WERI-Rb-1 (cell line): ENCODE measurements around the gene TENM4.

Experiments
- DNase-seq: peaks from one replicate; pipeline ENCODE4 v3.0.0-alpha.2; 2020
- H3K27ac ChIP-seq: fragments of 250-450 bp; sonication (Bioruptor Pico); 2 replicates; pipeline ENCODE4 v1.5.1; 2020; ENCODE audit warnings: mild to moderate bottlenecking, moderate library complexity
- H3K27me3 ChIP-seq: fragments of 250-450 bp; sonication (Bioruptor Pico); 2 replicates; pipeline ENCODE4 v1.5.1; 2021; ENCODE audit warnings: mild to moderate bottlenecking, low read depth, moderate library complexity; ENCODE audit not compliant: insufficient read depth, severe bottlenecking
- H3K36me3 ChIP-seq: fragments of 250-450 bp; sonication (Bioruptor Pico); 2 replicates; pipeline ENCODE4 v1.5.1; 2020; ENCODE audit warnings: mild to moderate bottlenecking, moderate library complexity
- H3K4me3 ChIP-seq: 2 replicates; pipeline ENCODE4 v1.5.1; 2011; ENCODE audit warnings: low read depth, mild to moderate bottlenecking, control low read depth, low read length
- H3K9me3 ChIP-seq: fragments of 250-450 bp; sonication (Bioruptor Pico); 2 replicates; pipeline ENCODE4 v1.5.1; 2021; ENCODE audit warnings: mild to moderate bottlenecking, moderate library complexity; ENCODE audit not compliant: severe bottlenecking
- CTCF ChIP-seq: IDR thresholded peaks from 2 replicates; pipeline ENCODE4 v1.5.1; 2011; ENCODE audit warnings: low read depth, mild to moderate bottlenecking, control low read depth, inconsistent platforms, low read length

Gene TENM4

DNA sequence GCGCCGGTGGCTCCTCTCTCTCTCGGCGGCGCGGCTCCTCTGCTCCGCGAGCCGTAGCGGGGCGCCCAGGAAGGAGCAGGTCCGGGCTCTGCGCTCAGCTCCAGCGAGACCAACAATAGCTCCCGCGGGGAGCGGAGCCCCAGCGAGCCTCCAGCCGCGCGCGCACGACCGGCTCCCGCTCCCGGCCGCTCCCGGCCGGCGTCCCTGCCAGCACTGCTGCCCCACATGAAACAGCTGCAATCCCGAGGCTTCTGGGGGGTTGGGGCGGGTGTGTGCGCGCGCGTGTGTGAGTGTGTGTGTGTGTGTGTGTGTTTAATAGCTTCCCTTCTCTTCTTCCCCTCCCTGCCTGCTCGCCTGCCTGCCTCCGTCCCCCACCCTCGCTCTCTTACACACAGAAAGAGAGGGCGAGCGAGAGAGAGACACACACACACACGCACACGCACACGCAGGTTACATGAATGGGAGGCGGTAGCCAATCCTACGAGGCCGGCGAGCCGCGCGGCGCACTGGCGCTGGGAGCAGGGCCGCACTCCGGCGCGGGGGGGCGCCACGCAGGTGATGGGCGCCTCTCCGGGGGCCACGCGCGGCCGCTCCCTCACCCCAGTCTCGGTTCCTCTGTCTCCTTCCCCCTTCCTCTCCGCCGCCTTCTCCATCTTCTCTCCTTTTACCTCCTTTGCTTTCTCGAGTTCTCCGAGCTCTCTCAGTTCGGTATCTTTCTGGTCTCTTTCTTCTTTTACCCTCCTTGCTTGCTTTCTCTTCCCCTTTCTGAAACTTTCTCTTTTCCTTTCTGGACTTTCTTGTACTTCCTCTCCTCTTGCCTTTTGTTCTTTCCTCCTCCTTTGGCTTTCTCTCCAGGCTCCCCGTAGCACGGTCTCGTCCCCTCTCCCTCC is at the start of gene TENM4:
TENM4 (minus strand) TSS at position 460 of the 890 bp plus-strand sequence. CDS start 371,086 bp downstream, outside the sequence.
- H3K27me3 ChIP-seq = peaks cover 89% of the 10 kb centered on the region
- peak within 1 kb of the TSS; percentile 46 for H3K4me3 ChIP-seq
- DNase-seq = peak; percentile 33
- TF ChIP-seq CTCF = peak; percentile 47
- H3K27ac ChIP-seq = no peak within 1 kb of the TSS
- no peaks in the 10 kb centered on the region for H3K36me3 ChIP-seq
- no peaks in the 10 kb centered on the region for H3K9me3 ChIP-seq

DNA sequence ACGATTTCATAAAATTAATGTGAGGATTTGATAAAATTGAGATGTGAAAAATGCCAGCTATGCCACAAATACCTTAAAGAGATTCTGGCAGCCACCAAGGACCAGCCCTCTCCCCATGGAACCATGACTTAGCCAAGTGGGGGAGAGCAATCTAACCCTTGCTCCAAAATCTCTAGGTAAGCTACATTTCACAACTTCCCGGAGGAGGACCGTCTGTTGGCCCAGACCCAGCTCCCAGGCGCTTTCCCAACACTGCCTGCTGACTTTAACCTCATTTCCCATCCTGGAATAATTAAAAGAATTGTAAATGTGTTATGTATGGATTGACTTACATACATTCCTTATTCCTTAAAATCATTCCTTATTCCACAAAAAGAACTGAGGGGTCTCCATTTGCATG is 47.5 kb upstream of the TENM4 start:
- Histone ChIP-seq H3K27me3 (peaks cover 33% of the 10 kb centered on the region), H3K9me3 (no peaks in the 10 kb centered on the region)
- no peak for TF ChIP-seq CTCF

GRCh38 chr11:79487412-79487811 is 46.6 kb upstream of the TENM4 start:
- H3K36me3 ChIP-seq = no peaks in the 10 kb centered on the region
- H3K4me3 ChIP-seq = no peak overlapping the region
- no peak overlapping the region for H3K27ac ChIP-seq
- H3K27me3 ChIP-seq = peaks cover 25% of the 10 kb centered on the region
- no peak for TF ChIP-seq CTCF
- no peaks in the 10 kb centered on the region for H3K9me3 ChIP-seq
- no peak for DNase-seq

More for the DNA sequence above, 47.5 kb upstream of the TENM4 start:
- Histone ChIP-seq H3K36me3 (no peaks in the 10 kb centered on the region), H3K4me3 (no peak overlapping the region), H3K27ac (no peak overlapping the region)
- no peak for DNase-seq

- DNase-seq = no peak
- Histone ChIP-seq H3K27ac (no peak overlapping the region), H3K9me3 (no peaks in the 10 kb centered on the region), H3K4me3 (no peak overlapping the region), H3K27me3 (peaks cover 23% of the 10 kb centered on the region), H3K36me3 (no peaks in the 10 kb centered on the region)
- TF ChIP-seq CTCF = no peak
Measured at GRCh38 chr11:79486242-79486984, 45.6 kb upstream of the TENM4 start.

DNA sequence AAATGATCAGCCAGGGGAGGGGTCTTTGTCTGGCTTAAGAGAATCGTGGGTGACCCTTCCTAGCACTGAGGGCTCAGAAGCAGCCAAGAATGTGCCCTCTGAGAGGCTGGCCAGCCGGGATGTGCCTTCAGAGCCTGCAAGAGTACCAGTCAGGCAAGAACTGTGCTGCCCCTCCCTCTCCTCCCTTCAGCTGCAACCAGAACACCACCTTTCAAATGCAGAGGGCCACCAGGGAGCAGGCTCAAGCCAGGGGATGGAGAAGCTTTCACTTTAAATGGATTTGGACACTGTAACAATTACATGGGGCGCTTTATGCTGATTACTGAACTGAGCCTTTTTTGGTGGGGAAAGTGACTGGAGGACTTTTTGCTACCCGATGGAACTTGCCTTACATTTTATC is 44.9 kb upstream of the TENM4 start:
- Histone ChIP-seq H3K4me3 (no peak overlapping the region), H3K27me3 (peaks cover 23% of the 10 kb centered on the region), H3K36me3 (no peaks in the 10 kb centered on the region), H3K27ac (no peak overlapping the region), H3K9me3 (no peaks in the 10 kb centered on the region)
- no peak for TF ChIP-seq CTCF
- no peak for DNase-seq
